Measurements from ENCODE around the gene DACH1. TPM values are rescaled to one million over a fixed set of nuclear protein-coding genes. Genes with fewer than 3 reads are reported as not detected.

The DACH1 gene
- total RNA-seq, 1 experiment from 2014 or later, result not detected

DNA sequence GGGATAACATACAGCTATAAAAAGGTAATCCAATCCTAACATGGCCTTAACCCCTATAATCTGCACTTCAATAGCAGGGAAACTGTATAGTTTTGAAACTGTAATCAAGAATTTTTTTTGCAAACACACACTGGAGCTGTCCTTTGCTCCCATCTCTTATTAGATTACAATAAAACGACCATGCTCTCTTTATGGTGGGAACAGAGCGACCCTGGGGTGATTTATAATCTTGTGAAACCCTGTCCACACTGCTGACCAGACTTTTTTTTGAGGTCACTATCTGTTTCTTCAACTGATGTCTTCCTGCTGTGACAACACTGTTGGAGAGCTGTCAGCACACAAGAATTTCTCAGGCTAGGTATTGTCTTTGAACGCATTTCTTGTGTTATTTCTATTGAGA, 35.3 kb downstream of the DACH1 start:
- Histone ChIP-seq H3K9ac (ENCODE audit: low read length) (no peak overlapping the region), H3K9me3 (ENCODE audit: low read length) (no peaks in the 10 kb centered on the region), H3F3A (ENCODE audit: low read length, unreplicated experiment) (no peaks in the 10 kb centered on the region), H3K79me2 (ENCODE audit: low read length) (no peaks in the 10 kb centered on the region), H3K27me3 (ENCODE audit: low read length) (no peaks in the 10 kb centered on the region), H4K20me1 (ENCODE audit: low read length) (no peaks in the 10 kb centered on the region), H3K27ac (ENCODE audit: low read length) (no peak overlapping the region), H3K4me2 (ENCODE audit: low read length) (no peak overlapping the region), H3K36me3 (ENCODE audit: low read depth, low read length) (no peaks in the 10 kb centered on the region), H3K4me1 (ENCODE audit: insufficient read depth, low read length) (no peaks in the 10 kb centered on the region), H3K9me2 (replicated peaks; ENCODE audit: low read length) (no peaks in the 10 kb centered on the region), H3K4me3 (ENCODE audit: low read length) (no peak overlapping the region), H2AFZ (ENCODE audit: low read length) (no peak overlapping the region)
- DNase-seq, result no peak
- POLR2A ChIA-PET (ENCODE audit: unreplicated experiment), result no interaction called here
- no TSS peak for BruUV-seq (replicated peaks)
- intact Hi-C loops (cut with micrococcal nuclease), result no loop called here
- CTCF ChIA-PET, result interaction anchor here (0.6 kb wide), 1 partner anchor 53 kb away, joined by 3 read pairs; no protein-coding TSS in a partner anchor
- TF ChIP-seq EZH2 (IDR thresholded peaks at IDR 0.05; ENCODE audit: low read length, unreplicated experiment) (no peak), EZH2phosphoT487 (IDR thresholded peaks at IDR 0.05; ENCODE audit: borderline replicate concordance, low read length) (no peak)
- TF ChIP-seq, protein P1, sequence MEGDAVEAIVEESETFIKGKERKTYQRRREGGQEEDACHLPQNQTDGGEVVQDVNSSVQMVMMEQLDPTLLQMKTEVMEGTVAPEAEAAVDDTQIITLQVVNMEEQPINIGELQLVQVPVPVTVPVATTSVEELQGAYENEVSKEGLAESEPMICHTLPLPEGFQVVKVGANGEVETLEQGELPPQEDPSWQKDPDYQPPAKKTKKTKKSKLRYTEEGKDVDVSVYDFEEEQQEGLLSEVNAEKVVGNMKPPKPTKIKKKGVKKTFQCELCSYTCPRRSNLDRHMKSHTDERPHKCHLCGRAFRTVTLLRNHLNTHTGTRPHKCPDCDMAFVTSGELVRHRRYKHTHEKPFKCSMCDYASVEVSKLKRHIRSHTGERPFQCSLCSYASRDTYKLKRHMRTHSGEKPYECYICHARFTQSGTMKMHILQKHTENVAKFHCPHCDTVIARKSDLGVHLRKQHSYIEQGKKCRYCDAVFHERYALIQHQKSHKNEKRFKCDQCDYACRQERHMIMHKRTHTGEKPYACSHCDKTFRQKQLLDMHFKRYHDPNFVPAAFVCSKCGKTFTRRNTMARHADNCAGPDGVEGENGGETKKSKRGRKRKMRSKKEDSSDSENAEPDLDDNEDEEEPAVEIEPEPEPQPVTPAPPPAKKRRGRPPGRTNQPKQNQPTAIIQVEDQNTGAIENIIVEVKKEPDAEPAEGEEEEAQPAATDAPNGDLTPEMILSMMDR (conservative IDR thresholded peaks at IDR 0.05; ENCODE audit: low read depth, low read length), result no peak
- ATAC-seq, result no peak

DNA sequence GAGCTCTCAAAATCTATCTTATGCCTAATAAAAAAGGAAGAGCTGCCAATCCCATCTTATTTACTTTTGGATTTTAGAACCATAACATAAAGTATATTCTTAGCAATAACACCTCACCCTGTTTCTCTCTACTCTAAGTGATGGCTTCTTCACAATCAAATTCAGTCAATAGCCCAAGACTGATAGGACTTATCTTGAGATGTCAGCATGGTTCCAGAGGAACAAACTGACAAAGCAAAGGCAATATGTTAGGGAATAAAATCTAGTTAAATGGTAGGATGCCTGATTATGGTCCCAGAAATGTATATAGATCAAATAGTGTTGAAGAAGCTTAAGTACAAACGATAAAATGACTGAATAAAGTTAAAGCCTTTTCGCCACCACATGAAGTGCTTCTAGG, 36.3 kb downstream of the DACH1 start:
- no peaks in the 10 kb centered on the region for H3K36me3 ChIP-seq (ENCODE audit: low read depth, low read length)
- no peaks in the 10 kb centered on the region for H3F3A ChIP-seq (ENCODE audit: low read length, unreplicated experiment)
- DNase-seq (no peak), ATAC-seq (no peak)
- no peaks in the 10 kb centered on the region for H3K9me3 ChIP-seq (ENCODE audit: low read length)
- no peak overlapping the region for H2AFZ ChIP-seq (ENCODE audit: low read length)
- no peak overlapping the region for H3K4me3 ChIP-seq (ENCODE audit: low read length)
- TF ChIP-seq EZH2phosphoT487 (IDR thresholded peaks at IDR 0.05; ENCODE audit: borderline replicate concordance, low read length), result no peak
- TF ChIP-seq, protein P1 (conservative IDR thresholded peaks at IDR 0.05; ENCODE audit: low read depth, low read length), result no peak
- TF ChIP-seq EZH2 (IDR thresholded peaks at IDR 0.05; ENCODE audit: low read length, unreplicated experiment), result no peak
- H4K20me1 ChIP-seq (ENCODE audit: low read length), result no peaks in the 10 kb centered on the region
- H3K9me2 ChIP-seq (replicated peaks; ENCODE audit: low read length), result no peaks in the 10 kb centered on the region
- H3K9ac ChIP-seq (ENCODE audit: low read length), result no peak overlapping the region
- no peaks in the 10 kb centered on the region for H3K27me3 ChIP-seq (ENCODE audit: low read length)
- CTCF ChIA-PET, result no interaction called here
- H3K27ac ChIP-seq (ENCODE audit: low read length), result no peak overlapping the region
- POLR2A ChIA-PET (ENCODE audit: unreplicated experiment), result no interaction called here
- no TSS peak for BruUV-seq (replicated peaks)
- intact Hi-C loops (cut with micrococcal nuclease), result no loop called here
- H3K4me1 ChIP-seq (ENCODE audit: insufficient read depth, low read length), result no peaks in the 10 kb centered on the region
- no peaks in the 10 kb centered on the region for H3K79me2 ChIP-seq (ENCODE audit: low read length)
- no peak overlapping the region for H3K4me2 ChIP-seq (ENCODE audit: low read length)

DNA sequence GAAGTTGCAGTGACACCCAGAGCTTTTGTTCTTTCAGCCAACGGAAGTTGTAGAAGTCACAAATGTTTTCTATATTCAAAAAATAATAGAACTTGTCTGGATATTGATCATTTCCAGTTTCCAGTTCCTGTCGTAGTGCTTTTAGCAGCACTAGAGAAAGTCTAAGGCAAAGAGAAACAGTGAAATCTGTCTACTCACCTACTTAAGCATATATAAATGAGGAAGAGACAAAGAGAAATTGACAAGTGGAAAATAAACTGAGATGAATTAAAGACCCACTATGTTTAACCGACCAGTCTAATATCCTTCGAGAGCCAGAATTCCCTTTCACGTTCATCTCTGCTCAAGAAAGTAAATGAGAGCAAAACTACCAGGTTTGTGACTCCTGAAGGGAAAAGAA, 36.7 kb downstream of the DACH1 start:
- no peaks in the 10 kb centered on the region for H3K4me1 ChIP-seq (ENCODE audit: insufficient read depth, low read length)
- DNase-seq (no peak), ATAC-seq (no peak)
- no peak overlapping the region for H3K9ac ChIP-seq (ENCODE audit: low read length)
- H3K79me2 ChIP-seq (ENCODE audit: low read length), result no peaks in the 10 kb centered on the region
- no peaks in the 10 kb centered on the region for H3F3A ChIP-seq (ENCODE audit: low read length, unreplicated experiment)
- no peak overlapping the region for H3K27ac ChIP-seq (ENCODE audit: low read length)
- no peaks in the 10 kb centered on the region for H4K20me1 ChIP-seq (ENCODE audit: low read length)
- no peaks in the 10 kb centered on the region; the same call in 1 of the 2 replicates for H3K36me3 ChIP-seq (ENCODE audit: low read depth, low read length)
- no peak overlapping the region for H2AFZ ChIP-seq (ENCODE audit: low read length)
- no peaks in the 10 kb centered on the region for H3K9me3 ChIP-seq (ENCODE audit: low read length)
- intact Hi-C loops (cut with micrococcal nuclease), result no loop called here
- H3K9me2 ChIP-seq (replicated peaks; ENCODE audit: low read length), result no peaks in the 10 kb centered on the region
- no peak overlapping the region for H3K4me2 ChIP-seq (ENCODE audit: low read length)
- CTCF ChIA-PET, result no interaction called here
- H3K27me3 ChIP-seq (ENCODE audit: low read length), result no peaks in the 10 kb centered on the region
- POLR2A ChIA-PET (ENCODE audit: unreplicated experiment), result no interaction called here
- no peak for TF ChIP-seq EZH2phosphoT487 (IDR thresholded peaks at IDR 0.05; ENCODE audit: borderline replicate concordance, low read length)
- no peak for TF ChIP-seq EZH2 (IDR thresholded peaks at IDR 0.05; ENCODE audit: low read length, unreplicated experiment)
- TF ChIP-seq, protein P1 (conservative IDR thresholded peaks at IDR 0.05; ENCODE audit: low read depth, low read length), result no peak
- BruUV-seq (replicated peaks), result no TSS peak
- H3K4me3 ChIP-seq (ENCODE audit: low read length), result no peak overlapping the region

Measured in PC-3 (cell line).